CD4-positive, alpha-beta T cell treated with Interleukin-21 for 1 hour (primary cell): Measurements from ENCODE around the gene VAV2.

ENCODE experiments used
- DNase-seq: peaks from one replicate; pipeline ENCODE4 v3.0.0-alpha.2; 2020

The VAV2 gene

GRCh38 chr9:133717113-133718031, 274.8 kb downstream of the VAV2 start:
- DNase-seq: no peak

- no peak for DNase-seq
Measured at GRCh38 chr9:133716564-133717112, 275.5 kb downstream of the VAV2 start.

- peak; percentile 37 for DNase-seq
Measured at GRCh38 chr9:133715866-133716563, 276.1 kb downstream of the VAV2 start.

GRCh38 chr9:133715295-133715865, 276.7 kb downstream of the VAV2 start:
- no peak for DNase-seq

- DNase-seq: no peak
Measured at GRCh38 chr9:133714606-133715294, 277.4 kb downstream of the VAV2 start.

GRCh38 chr9:133713960-133714495, 278.1 kb downstream of the VAV2 start:
- no peak for DNase-seq

- no peak for DNase-seq
Measured at GRCh38 chr9:133713150-133713959, 278.8 kb downstream of the VAV2 start.

GRCh38 chr9:133712221-133713100, 279.7 kb downstream of the VAV2 start:
- DNase-seq: no peak
